Gastroesophageal sphincter (tissue), 4 donors: ENCODE measurements around the gene FAM50A. TPM values are rescaled to one million over a fixed set of nuclear protein-coding genes. Genes with fewer than 3 reads are reported as not detected.

ENCODE experiments used
- ATAC-seq: fragments of 150-250 bp; one replicate; pipeline ENCODE4 v1.9.1; 2016; ENCODE audit warnings: mild to moderate bottlenecking, moderate library complexity
- H3K27ac ChIP-seq, 4 donors: fragments of 200-600 bp; sonication (generic) in 3 of 4; 1 replicate in 3 of 4; 2 replicates in 1 of 4; pipeline ENCODE4 v1.5.1; 2016 to 2019
- H3K27me3 ChIP-seq: fragments of 200-600 bp; sonication (generic); one replicate; pipeline ENCODE4 v1.5.1; 2019
- H3K36me3 ChIP-seq, 2 donors: fragments of 200-600 bp; sonication (generic); one replicate each; pipeline ENCODE4 v1.5.1; 2019; ENCODE audit warnings: control low read depth in 1 of 2
- H3K4me1 ChIP-seq, 3 donors: fragments of 200-600 bp; sonication (generic); 1 replicate in 2 of 3; 2 replicates in 1 of 3; pipeline ENCODE4 v1.5.1; 2016 to 2019; ENCODE audit warnings: control low read depth in 2 of 3
- H3K4me3 ChIP-seq, 2 donors: fragments of 200-600 bp; sonication (generic); one replicate each; pipeline ENCODE4 v1.5.1; 2019; ENCODE audit warnings: mild to moderate bottlenecking in 1 of 2, moderate library complexity in 1 of 2
- H3K9me3 ChIP-seq, 3 donors: fragments of 200-600 bp; sonication (generic); one replicate each; pipeline ENCODE4 v1.5.1; 2017 to 2019; ENCODE audit warnings: control low read depth in 2 of 3
- EP300 ChIP-seq: sonication (generic); formaldehyde crosslinking; IDR thresholded peaks from one replicate; pipeline ENCODE4 v1.6.1; 2017; ENCODE audit warnings: antibody characterized with exemption, mild to moderate bottlenecking
- POLR2A ChIP-seq, 2 donors: fragments of 450-650 bp; IDR thresholded peaks; one replicate each; pipeline ENCODE4 v1.6.1; 2017; ENCODE audit warnings: antibody characterized with exemption in 2 of 2, mild to moderate bottlenecking in 2 of 2, moderate library complexity in 1 of 2
- POLR2AphosphoS5 ChIP-seq: sonication (generic); formaldehyde crosslinking; IDR thresholded peaks from one replicate; pipeline ENCODE4 v1.6.1; 2017; ENCODE audit warnings: antibody characterized with exemption
- WGBS, 2 donors: methylation state at CpG; one replicate each; pipeline ENCODE4 v1.1.5; 2018; ENCODE audit warnings: low coverage in 1 of 2; 5-methylcytosine and 5-hydroxymethylcytosine counted together
- total RNA-seq, 4 donors: library from RNA; depleted of rRNA; stranded (reverse); fragments of >200 nt; gene quantifications; one replicate each; pipeline ENCODE4 v1.1.0, GENCODE V29; 2016
- TF ChIP-seq, protein P1 (sequence below), 4 experiments: fragments of 200-600 bp in 2 of 4; fragments of 450-650 bp in 2 of 4; sonication (generic) in 1 of 4; IDR thresholded peaks; one replicate each; pipeline ENCODE4 v1.5.1; 2017 to 2019; ENCODE audit warnings: antibody characterized with exemption in 4 of 4, mild to moderate bottlenecking in 2 of 4, moderate library complexity in 2 of 4

FAM50A gene
- total RNA-seq, 4 donors from 2014 or later = 49.8 to 58.2 (median 53.4) TPM

- peak within 1 kb of the TSS; percentile 60 to 87 (median 84) for H3K27ac ChIP-seq
- no peaks in the 10 kb centered on the region for H3K9me3 ChIP-seq
- H3K36me3 ChIP-seq = no peaks in the 10 kb centered on the region
- H3K4me3 ChIP-seq = peak within 1 kb of the TSS; percentile 41 to 59
- H3K4me1 ChIP-seq = peaks cover 0 to 10% (median 3%) of the 10 kb centered on the region in 3 donors
- TF ChIP-seq, protein P1, sequence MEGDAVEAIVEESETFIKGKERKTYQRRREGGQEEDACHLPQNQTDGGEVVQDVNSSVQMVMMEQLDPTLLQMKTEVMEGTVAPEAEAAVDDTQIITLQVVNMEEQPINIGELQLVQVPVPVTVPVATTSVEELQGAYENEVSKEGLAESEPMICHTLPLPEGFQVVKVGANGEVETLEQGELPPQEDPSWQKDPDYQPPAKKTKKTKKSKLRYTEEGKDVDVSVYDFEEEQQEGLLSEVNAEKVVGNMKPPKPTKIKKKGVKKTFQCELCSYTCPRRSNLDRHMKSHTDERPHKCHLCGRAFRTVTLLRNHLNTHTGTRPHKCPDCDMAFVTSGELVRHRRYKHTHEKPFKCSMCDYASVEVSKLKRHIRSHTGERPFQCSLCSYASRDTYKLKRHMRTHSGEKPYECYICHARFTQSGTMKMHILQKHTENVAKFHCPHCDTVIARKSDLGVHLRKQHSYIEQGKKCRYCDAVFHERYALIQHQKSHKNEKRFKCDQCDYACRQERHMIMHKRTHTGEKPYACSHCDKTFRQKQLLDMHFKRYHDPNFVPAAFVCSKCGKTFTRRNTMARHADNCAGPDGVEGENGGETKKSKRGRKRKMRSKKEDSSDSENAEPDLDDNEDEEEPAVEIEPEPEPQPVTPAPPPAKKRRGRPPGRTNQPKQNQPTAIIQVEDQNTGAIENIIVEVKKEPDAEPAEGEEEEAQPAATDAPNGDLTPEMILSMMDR (IDR thresholded peaks at IDR 0.05) = no peak
- TF ChIP-seq POLR2A (IDR thresholded peaks at IDR 0.05) (peak; percentile 29 to 45), EP300 (no peak), POLR2AphosphoS5 (peak; percentile 31)
- 47% methylated on average over 11 of the region's 85 CpGs; no CpG with 5 or more reads in 1 of the 2 donors for WGBS, 2 donors
- no peaks in the 10 kb centered on the region for H3K27me3 ChIP-seq
- ATAC-seq = peak; percentile 95
Observed at GRCh38 chrX:154478728-154479622, 35.0 kb downstream of the FAM50A start, which contains the start of gene LAGE3. LAGE3 (minus strand) TSS chrX:154479281; CDS start chrX:154478915, 366 bp downstream.

DNA sequence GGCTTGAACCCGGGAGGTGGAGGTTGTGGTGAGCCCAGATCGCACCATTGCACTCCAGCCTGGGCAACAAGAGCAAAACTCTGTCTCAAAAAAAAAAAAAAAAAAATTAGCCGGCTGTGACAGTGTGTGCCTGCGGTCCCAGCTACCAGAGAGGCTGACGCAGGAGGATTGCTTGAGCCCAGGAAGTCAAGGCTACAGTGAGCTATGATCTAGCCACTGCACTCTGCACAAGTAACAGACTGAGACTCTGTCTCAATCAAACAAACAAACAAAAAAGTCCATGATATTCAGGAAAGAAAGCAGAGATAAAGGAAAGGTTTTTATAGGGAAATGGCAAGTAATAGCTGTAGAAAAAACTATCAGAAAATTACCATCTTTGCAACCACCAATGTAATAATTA, 37.3 kb downstream of the FAM50A start:
- H3K27ac ChIP-seq = no peak overlapping the region

GRCh38 chrX:154481911-154482601, 38.1 kb downstream of the FAM50A start:
- no peak for TF ChIP-seq POLR2AphosphoS5
- TF ChIP-seq, protein P1 (IDR thresholded peaks at IDR 0.05) = no peak
- no peak for TF ChIP-seq POLR2A (IDR thresholded peaks at IDR 0.05)
- no peak for TF ChIP-seq EP300

More for the DNA sequence above, 37.3 kb downstream of the FAM50A start:
- ATAC-seq = no peak
- Histone ChIP-seq H3K9me3 (no peaks in the 10 kb centered on the region), H3K36me3 (peaks cover 0 to 9% of the 10 kb centered on the region in 2 donors), H3K4me3 (no peak overlapping the region), H3K27me3 (no peaks in the 10 kb centered on the region), H3K4me1 (peaks cover 0 to 30% (median 7%) of the 10 kb centered on the region in 3 donors)
- 87 to 100% methylated on average over 1 to 3 of the region's 5 CpGs for WGBS, 2 donors
- TF ChIP-seq EP300 = no peak

GRCh38 chrX:154482786-154483185, 38.8 kb downstream of the FAM50A start:
- Histone ChIP-seq H3K36me3 (peaks cover 0 to 14% of the 10 kb centered on the region in 2 donors), H3K4me3 (no peak overlapping the region), H3K27me3 (no peaks in the 10 kb centered on the region), H3K9me3 (no peaks in the 10 kb centered on the region), H3K27ac (no peak overlapping the region), H3K4me1 (peaks cover 0 to 38% (median 7%) of the 10 kb centered on the region in 3 donors)
- no peak for TF ChIP-seq POLR2AphosphoS5
- no peak for TF ChIP-seq EP300
- no peak for TF ChIP-seq POLR2A (IDR thresholded peaks at IDR 0.05)
- TF ChIP-seq, protein P1 (IDR thresholded peaks at IDR 0.05) = no peak
- 68% methylated on average over 3 of the region's 7 CpGs; no CpG with 5 or more reads in 1 of the 2 donors for WGBS, 2 donors
- no peak for ATAC-seq

More at GRCh38 chrX:154481911-154482601, 38.1 kb downstream of the FAM50A start:
- ATAC-seq = no peak
- Histone ChIP-seq H3K27ac (no peak overlapping the region), H3K9me3 (no peaks in the 10 kb centered on the region), H3K27me3 (no peaks in the 10 kb centered on the region), H3K4me3 (no peak overlapping the region), H3K36me3 (peaks cover 0 to 9% of the 10 kb centered on the region in 2 donors), H3K4me1 (peaks cover 0 to 34% (median 7%) of the 10 kb centered on the region in 3 donors)
- WGBS, 2 donors = 66 to 78% methylated on average over 5 to 6 of the region's 14 CpGs

DNA sequence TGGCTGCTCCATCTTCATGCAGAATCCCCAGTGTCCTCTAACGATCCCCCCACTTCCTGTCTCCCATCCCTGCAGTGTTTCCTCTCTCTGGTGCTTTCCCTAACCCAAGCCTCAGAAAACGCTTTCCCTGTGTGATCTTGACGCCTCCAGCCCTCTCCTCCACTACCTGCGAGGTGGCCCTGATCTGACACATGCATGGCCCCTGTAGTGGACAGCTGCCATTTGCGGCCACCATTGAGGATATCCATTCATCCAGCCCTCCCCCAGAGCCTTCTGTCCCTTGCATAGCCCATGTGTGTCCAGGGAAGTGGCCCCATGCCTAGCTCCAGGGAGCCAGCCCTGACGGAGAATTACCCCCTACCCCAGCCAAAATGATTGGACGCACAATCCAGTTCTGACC, 39.4 kb downstream of the FAM50A start:
- no peaks in the 10 kb centered on the region for H3K9me3 ChIP-seq
- TF ChIP-seq, protein P1 (IDR thresholded peaks at IDR 0.05) = no peak
- TF ChIP-seq POLR2A (IDR thresholded peaks at IDR 0.05) = no peak
- no peak for TF ChIP-seq POLR2AphosphoS5
- TF ChIP-seq EP300 = no peak
- WGBS, 2 donors = 70 to 90% methylated on average over 2 to 4 of the region's 7 CpGs
- H3K36me3 ChIP-seq = peaks cover 0 to 19% of the 10 kb centered on the region in 2 donors
- H3K27ac ChIP-seq = no peak overlapping the region
- no peak overlapping the region for H3K4me3 ChIP-seq
- no peaks in the 10 kb centered on the region for H3K27me3 ChIP-seq
- no peak for ATAC-seq
- peaks cover 0 to 37% (median 7%) of the 10 kb centered on the region in 3 donors for H3K4me1 ChIP-seq
